Esophagus muscularis mucosa (tissue), 4 donors: ENCODE measurements around the gene LGALS16.

Experiments used
- CTCF ChIP-seq, 3 experiments: fragments of 200-600 bp in 2 of 3; fragments of 450-650 bp in 1 of 3; sonication (generic) in 2 of 3; IDR thresholded peaks; one replicate each; pipeline ENCODE4 v1.5.1; 2017 to 2019; ENCODE audit warnings: antibody characterized with exemption in 3 of 3, mild to moderate bottlenecking in 2 of 3, moderate library complexity in 1 of 3
- EP300 ChIP-seq: sonication (generic); formaldehyde crosslinking; IDR thresholded peaks from one replicate; pipeline ENCODE4 v1.6.1; 2017; ENCODE audit warnings: antibody characterized with exemption
- POLR2A ChIP-seq: fragments of 450-650 bp; IDR thresholded peaks from one replicate; pipeline ENCODE4 v1.6.1; 2017; ENCODE audit warnings: antibody characterized with exemption, moderate library complexity, mild to moderate bottlenecking, low read depth
- POLR2AphosphoS5 ChIP-seq, 2 donors: sonication (generic); formaldehyde crosslinking; IDR thresholded peaks; one replicate each; pipeline ENCODE4 v1.6.1; 2017; ENCODE audit warnings: antibody characterized with exemption in 2 of 2

GRCh38 chr19:39677961-39678889 is 22.5 kb downstream of the LGALS16 start:
- TF ChIP-seq POLR2A: no peak
- no peak for TF ChIP-seq EP300
- no peak for TF ChIP-seq POLR2AphosphoS5 (IDR thresholded peaks at IDR 0.05)
- TF ChIP-seq CTCF (IDR thresholded peaks at IDR 0.05): no peak
